GM12891 (cell line): ENCODE data around the gene RAD51AP2. TPM values are rescaled to one million over a fixed set of nuclear protein-coding genes. Genes with fewer than 3 reads are reported as not detected.
"Not testable (repeated sequence)": the region's sequence is repeated elsewhere in the genome, so short reads cannot be mapped to it uniquely, and the experiment has no call there.

Experiments
- DNase-seq: peaks from one replicate; pipeline ENCODE4 v3.0.0; 2011; ENCODE audit warnings: low spot score; ENCODE audit not compliant: insufficient read length
- FAIRE-seq: peaks from 2 replicates; lab custom pipeline; 2011; peaks lifted over from hg19 to GRCh38; lab: Jason Lieb, UNC
- PAX5 ChIP-seq: IDR thresholded peaks from 2 replicates; pipeline ENCODE4 v1.6.1; 2011; ENCODE audit warnings: low read length, moderate library complexity, mild to moderate bottlenecking; ENCODE audit not compliant: insufficient read depth, severe bottlenecking
- POLR2A ChIP-seq: IDR thresholded peaks from 2 replicates; pipeline ENCODE4 v1.6.1; 2011; ENCODE audit warnings: low read depth, low read length, control low read depth
- POLR2AphosphoS5 ChIP-seq: IDR thresholded peaks from 2 replicates; pipeline ENCODE4 v1.6.1; 2011; ENCODE audit warnings: low read depth, low read length, control low read depth
- POU2F2 ChIP-seq: IDR thresholded peaks from 2 replicates; pipeline ENCODE4 v1.6.1; 2011; ENCODE audit warnings: low read depth, mild to moderate bottlenecking, control low read depth, low read length, moderate library complexity
- SPI1 ChIP-seq: IDR thresholded peaks from 2 replicates; pipeline ENCODE4 v1.6.1; 2011; ENCODE audit warnings: low read depth, low read length, control low read depth
- TAF1 ChIP-seq: IDR thresholded peaks from 2 replicates; pipeline ENCODE4 v1.6.1; 2011; ENCODE audit warnings: low read depth, low read length, control low read depth
- polyA plus RNA-seq: library from polyadenylated mRNA; unstranded; fragments of >200 nt; gene quantifications from one replicate; pipeline ENCODE4 v1.2.1, GENCODE V29; 2012; ENCODE audit warnings: low read depth, missing spikeins, inconsistent platforms; ENCODE audit not compliant: missing spikeins

The RAD51AP2 gene
- polyA plus RNA-seq: 0.04 TPM

DNA sequence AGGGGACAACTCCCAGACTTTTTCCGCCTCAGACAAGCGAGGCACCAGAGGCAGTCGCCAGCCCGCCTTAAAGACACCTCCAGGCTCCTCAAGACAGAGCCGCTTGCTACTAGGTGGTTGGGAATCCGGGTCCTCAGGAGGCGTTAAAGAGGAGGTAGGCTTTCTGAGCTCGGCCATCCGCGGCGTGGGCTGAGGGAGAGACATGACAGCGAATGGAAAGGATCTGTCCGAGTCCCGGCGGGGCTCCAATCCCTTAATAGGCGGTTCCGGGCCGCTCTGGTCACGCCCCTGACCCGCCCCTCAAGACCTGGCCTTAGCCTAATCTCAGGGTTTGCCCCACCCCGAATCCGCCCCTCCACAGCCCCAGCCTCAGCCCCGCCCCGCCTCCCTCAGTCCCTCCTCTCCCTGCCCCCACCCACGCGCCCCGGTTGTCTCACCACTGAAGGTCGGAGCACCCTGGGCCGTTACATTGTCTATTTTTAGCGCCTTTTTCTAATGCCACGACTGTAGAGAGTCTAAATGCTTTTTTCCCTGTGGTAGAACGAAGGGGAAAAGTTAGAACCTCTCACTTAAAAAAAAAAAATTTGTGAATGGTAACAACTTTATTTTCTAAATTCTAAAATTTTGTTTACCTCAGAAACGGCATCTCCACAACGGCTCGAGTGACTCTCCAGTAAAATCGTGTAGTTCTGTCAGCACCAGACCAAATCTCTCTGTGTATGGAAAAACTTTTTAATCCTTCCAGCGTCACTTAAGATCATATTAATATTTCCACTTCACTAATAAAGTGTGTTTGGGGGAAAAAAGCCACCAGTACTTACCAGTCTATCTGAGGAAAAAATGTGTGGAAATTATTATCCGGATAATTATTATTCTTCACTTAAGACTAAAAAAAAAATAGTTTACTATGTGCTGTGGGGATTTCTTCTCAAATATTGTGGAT is at the start of gene RAD51AP2:
RAD51AP2 (minus strand) TSS at position 229 of the 943 bp plus-strand sequence; CDS start at position 204, 25 bp downstream.
- FAIRE-seq: peak; percentile 90
- DNase-seq: peak; percentile 21

GRCh38 chr2:17565726-17566125 is 47.5 kb upstream of the RAD51AP2 start:
- not testable (repeated sequence) for DNase-seq, FAIRE-seq

More for the DNA sequence above, at the start of gene RAD51AP2:
- TF ChIP-seq POU2F2 (peak; percentile 62; the same call in 1 of the 2 replicates), POLR2AphosphoS5 (no peak), POLR2A (no peak)

- DNase-seq (no peak), FAIRE-seq (no peak)
- TF ChIP-seq PAX5 (no peak), SPI1 (no peak), POLR2AphosphoS5 (no peak), POU2F2 (no peak), TAF1 (no peak), POLR2A (no peak)
Measured at GRCh38 chr2:17558878-17559277, 40.6 kb upstream of the RAD51AP2 start.

- FAIRE-seq (no peak), DNase-seq (no peak)
- TF ChIP-seq POLR2AphosphoS5 (no peak), PAX5 (no peak), POU2F2 (no peak), TAF1 (no peak), POLR2A (no peak), SPI1 (no peak)
Measured at GRCh38 chr2:17558053-17558452, 39.8 kb upstream of the RAD51AP2 start.

- no peak for DNase-seq
- TF ChIP-seq POLR2AphosphoS5 (no peak), POLR2A (no peak), SPI1 (no peak)
- no peak for FAIRE-seq
Measured at GRCh38 chr2:17557596-17557995, 39.4 kb upstream of the RAD51AP2 start.

DNA sequence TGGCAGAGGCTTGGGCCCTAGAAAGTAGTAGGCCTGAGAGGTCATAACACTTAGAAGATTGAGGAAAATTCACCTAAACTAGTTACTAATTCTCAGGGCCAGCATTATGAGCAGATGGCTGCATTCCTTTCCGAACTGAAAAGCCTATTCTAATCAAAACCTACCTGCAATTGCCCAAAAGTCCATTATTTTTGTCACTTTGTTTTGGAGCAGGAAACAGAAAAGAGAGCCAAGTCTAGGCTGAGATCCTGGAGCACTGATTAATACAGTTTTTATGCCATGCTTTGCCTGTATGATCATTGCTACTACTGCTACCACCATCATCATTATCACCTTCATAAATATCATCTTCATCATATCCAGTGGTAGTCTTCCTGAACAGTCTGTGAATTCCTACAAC is 36.9 kb upstream of the RAD51AP2 start:
- no peak for FAIRE-seq
- TF ChIP-seq POLR2A (no peak), POLR2AphosphoS5 (no peak), POU2F2 (no peak), TAF1 (no peak), SPI1 (no peak), PAX5 (no peak)
- no peak for DNase-seq

DNA sequence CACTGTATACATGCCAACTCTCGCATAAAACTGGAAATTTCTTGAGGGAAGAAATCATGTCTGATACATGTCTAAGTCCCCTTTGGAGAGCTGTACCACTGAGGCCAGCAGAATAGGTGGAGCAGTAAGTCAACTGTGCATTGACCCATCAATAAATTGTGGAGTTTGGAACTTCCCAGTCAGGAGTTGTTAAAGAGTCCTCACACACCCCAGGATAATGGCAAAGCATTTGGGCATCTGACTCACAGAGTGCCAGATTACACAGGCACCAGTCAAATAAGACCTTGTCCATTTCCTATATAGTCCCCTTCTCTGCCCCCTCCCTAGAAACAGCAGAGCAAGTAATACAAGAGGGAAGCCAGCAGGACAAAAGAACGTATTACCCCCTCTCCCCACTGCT is 32.7 kb upstream of the RAD51AP2 start:
- peak; percentile 5 for FAIRE-seq
- TF ChIP-seq POLR2AphosphoS5: no peak
- no peak for TF ChIP-seq SPI1
- no peak for TF ChIP-seq POLR2A
- TF ChIP-seq PAX5: no peak
- DNase-seq: no peak

GRCh38 chr2:17547737-17548136 is 29.5 kb upstream of the RAD51AP2 start:
- FAIRE-seq: no peak
- DNase-seq: no peak
- TF ChIP-seq POLR2AphosphoS5 (no peak), TAF1 (no peak), POU2F2 (no peak), PAX5 (no peak), SPI1 (no peak), POLR2A (no peak)

- FAIRE-seq (no peak), DNase-seq (no peak)
- no peak for TF ChIP-seq POU2F2
- no peak for TF ChIP-seq SPI1
- TF ChIP-seq POLR2AphosphoS5: no peak
- no peak for TF ChIP-seq POLR2A
- no peak for TF ChIP-seq PAX5
- no peak for TF ChIP-seq TAF1
Measured at GRCh38 chr2:17547237-17547636, 29.0 kb upstream of the RAD51AP2 start.

DNA sequence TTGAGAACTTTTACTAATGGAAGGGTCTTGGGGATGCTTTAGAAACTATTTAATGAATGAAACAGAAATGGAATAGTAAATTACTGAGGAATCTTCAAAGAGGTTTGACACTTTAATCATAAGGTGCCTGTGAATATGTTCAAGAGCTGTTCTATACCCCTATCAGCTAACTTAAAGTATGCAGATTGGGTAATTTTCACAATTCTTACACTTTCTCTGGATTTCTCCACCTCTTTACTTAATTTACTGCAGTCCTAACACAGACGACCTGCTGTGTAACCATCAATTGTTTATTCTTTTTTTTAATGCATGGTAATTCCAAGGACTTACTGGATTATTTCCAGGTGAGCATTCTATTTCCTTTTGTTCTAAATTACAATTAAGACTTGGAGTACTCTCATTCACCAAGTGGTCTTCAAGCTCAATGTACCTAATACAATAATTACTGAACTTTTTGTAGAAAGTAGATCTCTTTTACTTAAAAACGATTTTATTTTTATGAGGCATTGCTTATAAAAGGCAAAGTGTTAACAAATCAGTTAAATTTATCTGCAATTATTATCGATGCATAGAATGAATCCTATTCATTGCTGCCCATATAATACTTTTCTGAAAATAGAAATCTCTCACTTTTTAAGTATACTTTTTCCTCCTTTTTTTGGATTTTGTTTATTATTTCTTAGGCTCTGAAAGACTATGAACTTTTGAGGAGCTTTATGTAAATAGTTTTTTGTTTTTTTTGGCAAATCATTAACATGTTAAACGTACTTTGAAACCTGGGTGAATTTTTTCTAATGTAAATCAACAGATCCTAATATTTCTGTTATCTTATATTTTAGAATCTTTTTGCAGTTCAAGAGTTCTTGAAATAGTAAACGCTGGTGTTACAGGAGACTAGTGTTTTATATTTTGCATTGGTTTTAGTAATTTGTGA is 27.7 kb upstream of the RAD51AP2 start:
- DNase-seq (no peak), FAIRE-seq (no peak)
- no peak for TF ChIP-seq TAF1
- TF ChIP-seq SPI1: no peak
- TF ChIP-seq PAX5: no peak
- no peak for TF ChIP-seq POLR2AphosphoS5
- TF ChIP-seq POU2F2: no peak
- TF ChIP-seq POLR2A: no peak

GRCh38 chr2:17544256-17544655 is 26.0 kb upstream of the RAD51AP2 start:
- TF ChIP-seq TAF1: no peak
- TF ChIP-seq PAX5: no peak
- no peak for TF ChIP-seq SPI1
- TF ChIP-seq POU2F2: no peak
- TF ChIP-seq POLR2A: no peak
- no peak for TF ChIP-seq POLR2AphosphoS5
- DNase-seq (no peak), FAIRE-seq (no peak)
